Activated CD8-positive, alpha-beta memory T cell treated with anti-CD3 and anti-CD28 coated beads for 4 hours (primary cell): Measurements from ENCODE around the gene NMNAT1.
"Not testable (repeated sequence)": the region's sequence is repeated elsewhere in the genome, so short reads cannot be mapped to it uniquely, and the experiment has no call there.

Experiments
- DNase-seq, 2 donors: peaks; one replicate each; pipeline ENCODE4 v3.0.0-alpha.2; 2020; ENCODE audit warnings: low read depth in 2 of 2

NMNAT1 gene

GRCh38 chr1:9920606-9921005 lies 22.7 kb upstream of the NMNAT1 start:
- DNase-seq, result no peak

- DNase-seq, result no peak
Observed at GRCh38 chr1:9922342-9922741, 20.9 kb upstream of the NMNAT1 start.

DNA sequence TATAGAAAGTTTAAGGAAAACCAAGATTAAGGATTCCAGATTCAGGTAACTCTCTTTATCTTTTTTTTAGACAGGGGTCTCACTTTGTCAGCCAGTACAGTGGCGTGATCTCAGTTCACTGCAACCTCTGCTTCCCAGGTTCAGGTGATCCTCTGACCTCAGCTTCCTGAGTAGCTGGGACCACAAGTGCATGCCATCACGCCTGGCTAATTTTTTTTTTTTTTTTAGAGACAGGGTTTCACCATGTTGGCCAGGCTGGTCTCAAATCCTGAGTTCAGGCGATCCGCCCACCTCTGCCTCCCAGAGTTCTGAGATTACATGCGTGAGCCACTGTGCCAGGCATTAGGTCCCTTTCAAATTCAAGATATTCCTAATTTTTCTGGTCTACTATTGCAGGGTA lies 16.0 kb upstream of the NMNAT1 start:
- DNase-seq, result no peak

- no peak for DNase-seq
Observed at GRCh38 chr1:9929431-9930385, 13.6 kb upstream of the NMNAT1 start.

- DNase-seq, result no peak
Observed at GRCh38 chr1:9942399-9942938, 806 bp upstream of the NMNAT1 start.

GRCh38 chr1:9946315-9946714 lies 3.0 kb downstream of the NMNAT1 start:
- no peak for DNase-seq

DNA sequence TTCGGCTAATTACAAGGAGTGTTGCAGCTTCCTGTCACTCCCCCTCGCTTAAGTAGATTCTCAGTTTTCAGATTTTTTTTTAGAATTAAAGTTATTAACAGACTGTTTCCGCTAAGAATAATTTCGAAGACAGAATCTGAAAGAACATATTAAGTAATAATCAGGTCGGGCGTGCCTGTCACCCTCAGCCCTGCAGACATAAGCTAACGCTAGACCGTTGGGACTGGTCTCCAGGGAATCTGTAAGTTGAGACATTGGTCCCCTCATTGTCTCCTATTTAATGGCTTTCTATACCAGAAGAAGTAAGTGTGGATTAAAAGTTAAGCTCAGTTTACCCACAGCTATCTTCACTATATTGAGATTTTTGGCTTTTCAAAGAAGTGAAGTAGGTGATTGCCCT lies 14.5 kb downstream of the NMNAT1 start:
- no peak for DNase-seq

GRCh38 chr1:9960011-9960410 lies 16.7 kb downstream of the NMNAT1 start:
- DNase-seq, result no peak

- DNase-seq, result no peak
Observed at GRCh38 chr1:9960706-9961562, 17.7 kb downstream of the NMNAT1 start.

DNA sequence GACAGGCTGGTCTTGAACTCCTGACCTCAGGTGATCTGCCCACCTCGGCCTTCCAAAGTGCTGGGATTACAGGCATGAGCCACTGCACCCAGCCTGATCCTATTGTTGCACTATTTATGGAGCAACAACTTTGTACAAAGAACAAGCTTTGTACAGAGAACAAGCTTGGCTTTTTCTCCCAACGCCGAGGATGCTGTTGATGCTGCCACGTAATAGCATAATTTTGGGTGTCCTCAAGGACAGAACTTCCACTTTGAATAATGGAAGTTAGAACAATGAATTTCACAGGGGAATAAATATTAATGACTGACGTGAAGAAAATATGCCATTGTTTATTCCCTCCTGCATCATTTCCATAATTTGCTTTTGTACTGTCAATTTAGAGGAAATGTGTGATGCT lies 41.0 kb downstream of the NMNAT1 start:
- no peak for DNase-seq

- no peak for DNase-seq
Observed at GRCh38 chr1:9985001-9985400, 41.7 kb downstream of the NMNAT1 start.

- no peak for DNase-seq
Observed at GRCh38 chr1:9989773-9990172, 46.5 kb downstream of the NMNAT1 start.

- DNase-seq, result no peak
Observed at GRCh38 chr1:9990944-9991343, 47.7 kb downstream of the NMNAT1 start.

DNA sequence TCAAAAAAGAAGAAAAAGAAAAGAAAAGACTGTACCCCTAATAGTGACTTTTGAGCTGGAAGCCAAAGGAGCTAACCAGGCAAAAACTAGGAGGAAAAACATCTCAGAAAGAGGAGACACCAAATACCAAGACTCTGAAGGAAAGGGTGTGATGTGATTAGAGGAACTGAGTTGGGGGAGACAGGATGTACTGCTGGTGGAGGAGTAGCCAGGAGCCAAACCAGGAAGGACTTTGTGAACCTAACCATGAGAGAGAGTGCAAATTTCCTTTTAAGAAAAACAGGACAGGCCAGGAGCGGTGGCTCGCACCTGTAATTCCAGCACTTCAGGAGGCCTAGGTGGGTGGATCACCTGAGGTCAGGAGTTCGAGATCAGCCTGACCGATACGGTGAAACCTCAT lies 49.6 kb downstream of the NMNAT1 start:
- no peak for DNase-seq

DNA sequence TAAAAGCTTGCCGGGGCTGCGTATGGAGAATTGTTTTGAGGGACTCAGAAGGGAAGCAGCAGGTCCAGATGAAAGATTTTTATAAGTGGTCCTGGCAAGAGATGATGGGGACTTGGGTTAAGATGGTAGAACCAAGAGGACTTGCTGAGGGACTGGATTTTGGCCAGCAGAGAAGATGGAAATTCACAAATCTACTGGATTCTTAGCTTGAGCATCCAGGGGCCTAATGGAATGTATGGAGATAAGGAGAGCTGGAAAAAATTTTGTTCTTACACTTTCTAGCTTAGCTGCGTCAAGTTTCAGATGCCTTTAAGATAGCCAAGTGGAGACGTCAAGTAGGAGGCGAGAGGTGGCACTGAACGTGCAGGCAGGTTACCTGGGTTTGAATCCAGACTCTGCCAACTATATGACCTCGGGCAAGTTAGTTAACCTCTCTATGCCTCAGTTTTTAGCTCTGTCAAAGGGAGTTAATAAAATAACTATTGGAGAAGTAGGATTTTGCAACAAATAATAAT lies 50.3 kb downstream of the NMNAT1 start:
- no peak for DNase-seq

GRCh38 chr1:9996624-9997582 lies 53.6 kb downstream of the NMNAT1 start, which contains the start of gene RBP7:
TSS of gene RBP7 (plus strand) at chr1:9997228. CDS start at chr1:9997259, 31 bp downstream.
- no peak for DNase-seq

- DNase-seq, result no peak
Observed at GRCh38 chr1:10001016-10001665, 57.9 kb downstream of the NMNAT1 start.

DNA sequence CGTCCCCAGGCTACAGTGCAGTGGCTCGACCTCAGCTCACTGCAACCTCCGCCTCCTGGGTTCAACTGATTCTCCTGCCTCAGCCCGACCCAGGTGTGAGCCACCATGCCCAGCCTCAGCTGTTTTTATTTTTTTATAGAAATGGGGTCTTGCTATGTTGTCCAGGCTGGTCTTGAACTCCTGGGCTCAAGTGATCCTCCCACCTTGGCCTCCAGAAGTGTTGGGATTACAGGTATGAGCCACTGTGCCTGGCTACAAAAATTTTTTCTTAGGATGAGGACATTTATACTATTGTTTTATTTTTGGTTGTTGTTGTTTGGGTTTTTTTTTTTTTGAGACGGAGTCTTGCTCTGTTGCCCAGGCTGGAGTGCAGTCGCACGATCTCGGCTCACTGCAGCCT lies 62.0 kb downstream of the NMNAT1 start:
- DNase-seq, result not testable (repeated sequence)

DNA sequence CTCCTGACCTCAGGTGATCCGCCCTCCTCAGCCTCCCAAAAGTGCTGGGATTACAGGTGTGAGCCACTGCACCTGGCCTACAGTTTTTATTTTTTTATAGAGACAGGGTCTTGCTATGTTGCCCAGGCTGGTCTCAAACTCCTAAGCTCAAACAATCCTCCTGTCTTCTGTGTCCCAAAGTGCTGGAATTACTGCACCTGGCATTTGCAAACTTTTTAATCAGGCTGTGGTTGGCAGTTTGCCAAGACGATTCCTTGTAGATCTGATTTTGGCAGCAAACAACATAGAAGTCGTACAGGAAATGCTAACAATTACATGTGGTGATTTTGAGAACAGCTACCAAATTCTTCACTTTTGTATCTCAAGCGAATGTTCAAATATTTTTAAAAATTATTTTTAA lies 63.9 kb downstream of the NMNAT1 start:
- no peak for DNase-seq

- no peak for DNase-seq
Observed at GRCh38 chr1:10014016-10014415, 70.7 kb downstream of the NMNAT1 start.
